Sigmoid colon (tissue), 4 donors: ENCODE measurements around the gene LAGE3.

Experiments used
- EP300 ChIP-seq, 4 donors: sonication (generic); formaldehyde crosslinking; IDR thresholded peaks; one replicate each; pipeline ENCODE4 v1.6.1; 2017; ENCODE audit warnings: antibody characterized with exemption in 4 of 4
- POLR2A ChIP-seq, 2 donors: fragments of 450-650 bp; IDR thresholded peaks; one replicate each; pipeline ENCODE4 v1.6.1; 2016; ENCODE audit warnings: antibody characterized with exemption in 2 of 2, mild to moderate bottlenecking in 2 of 2, moderate library complexity in 2 of 2
- TF ChIP-seq, protein P1 (sequence below), 4 experiments: fragments of 450-650 bp in 3 of 4; fragments of 200-600 bp in 1 of 4; IDR thresholded peaks; one replicate each; pipeline ENCODE4 v1.5.1; 2016 to 2019; ENCODE audit warnings: antibody characterized with exemption in 4 of 4, mild to moderate bottlenecking in 3 of 4, moderate library complexity in 2 of 4

DNA sequence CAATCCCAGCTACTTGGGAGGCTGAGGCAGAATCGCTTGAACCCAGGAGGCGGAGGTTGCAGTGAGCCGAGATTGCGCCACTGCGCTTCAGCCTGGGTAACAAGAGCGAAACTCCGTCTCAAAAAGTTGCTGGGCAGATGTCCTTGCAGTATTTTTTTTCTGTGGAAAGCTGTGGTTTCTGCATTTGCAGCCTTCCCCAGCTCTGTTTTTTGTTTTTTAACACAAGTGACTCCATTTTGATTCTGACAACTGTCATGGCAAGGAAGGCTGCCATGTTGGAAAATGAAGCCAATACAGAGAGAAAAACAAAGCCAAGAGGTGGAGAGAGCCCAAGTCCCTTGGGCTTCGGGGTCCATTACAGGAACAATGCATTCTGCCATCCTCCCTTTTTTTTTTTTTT is 23.0 kb upstream of the LAGE3 start:
- TF ChIP-seq, protein P1, sequence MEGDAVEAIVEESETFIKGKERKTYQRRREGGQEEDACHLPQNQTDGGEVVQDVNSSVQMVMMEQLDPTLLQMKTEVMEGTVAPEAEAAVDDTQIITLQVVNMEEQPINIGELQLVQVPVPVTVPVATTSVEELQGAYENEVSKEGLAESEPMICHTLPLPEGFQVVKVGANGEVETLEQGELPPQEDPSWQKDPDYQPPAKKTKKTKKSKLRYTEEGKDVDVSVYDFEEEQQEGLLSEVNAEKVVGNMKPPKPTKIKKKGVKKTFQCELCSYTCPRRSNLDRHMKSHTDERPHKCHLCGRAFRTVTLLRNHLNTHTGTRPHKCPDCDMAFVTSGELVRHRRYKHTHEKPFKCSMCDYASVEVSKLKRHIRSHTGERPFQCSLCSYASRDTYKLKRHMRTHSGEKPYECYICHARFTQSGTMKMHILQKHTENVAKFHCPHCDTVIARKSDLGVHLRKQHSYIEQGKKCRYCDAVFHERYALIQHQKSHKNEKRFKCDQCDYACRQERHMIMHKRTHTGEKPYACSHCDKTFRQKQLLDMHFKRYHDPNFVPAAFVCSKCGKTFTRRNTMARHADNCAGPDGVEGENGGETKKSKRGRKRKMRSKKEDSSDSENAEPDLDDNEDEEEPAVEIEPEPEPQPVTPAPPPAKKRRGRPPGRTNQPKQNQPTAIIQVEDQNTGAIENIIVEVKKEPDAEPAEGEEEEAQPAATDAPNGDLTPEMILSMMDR (IDR thresholded peaks at IDR 0.05) = no peak
- TF ChIP-seq POLR2A (IDR thresholded peaks at IDR 0.05) = no peak
- TF ChIP-seq EP300 (IDR thresholded peaks at IDR 0.05) = no peak
